GM12873 (cell line): ENCODE results near the gene PCDHGB3.

Experiments
- TF ChIP-seq, protein P1 (sequence below): IDR thresholded peaks from 2 replicates; pipeline ENCODE4 v1.5.1; 2012; ENCODE audit warnings: low read depth, mild to moderate bottlenecking, moderate library complexity, low read length, control low read depth; ENCODE audit not compliant: insufficient read depth; ENCODE audit errors: missing control alignments

Gene PCDHGB3

DNA sequence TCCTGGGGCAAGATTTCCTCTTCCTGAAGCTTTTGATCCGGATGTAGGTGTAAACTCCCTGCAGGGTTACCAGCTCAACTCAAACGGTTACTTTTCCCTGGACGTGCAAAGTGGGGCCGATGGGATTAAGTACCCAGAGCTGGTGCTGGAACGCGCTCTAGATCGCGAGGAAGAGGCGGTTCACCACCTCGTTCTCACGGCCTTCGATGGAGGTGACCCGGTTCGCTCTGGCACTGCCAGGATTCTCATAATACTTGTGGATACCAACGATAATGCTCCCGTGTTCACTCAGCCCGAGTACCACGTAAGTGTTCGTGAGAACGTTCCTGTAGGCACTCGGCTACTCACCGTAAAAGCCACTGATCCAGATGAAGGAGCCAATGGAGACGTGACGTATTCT is 14.4 kb upstream of the PCDHGB3 start:
- TF ChIP-seq, protein P1, sequence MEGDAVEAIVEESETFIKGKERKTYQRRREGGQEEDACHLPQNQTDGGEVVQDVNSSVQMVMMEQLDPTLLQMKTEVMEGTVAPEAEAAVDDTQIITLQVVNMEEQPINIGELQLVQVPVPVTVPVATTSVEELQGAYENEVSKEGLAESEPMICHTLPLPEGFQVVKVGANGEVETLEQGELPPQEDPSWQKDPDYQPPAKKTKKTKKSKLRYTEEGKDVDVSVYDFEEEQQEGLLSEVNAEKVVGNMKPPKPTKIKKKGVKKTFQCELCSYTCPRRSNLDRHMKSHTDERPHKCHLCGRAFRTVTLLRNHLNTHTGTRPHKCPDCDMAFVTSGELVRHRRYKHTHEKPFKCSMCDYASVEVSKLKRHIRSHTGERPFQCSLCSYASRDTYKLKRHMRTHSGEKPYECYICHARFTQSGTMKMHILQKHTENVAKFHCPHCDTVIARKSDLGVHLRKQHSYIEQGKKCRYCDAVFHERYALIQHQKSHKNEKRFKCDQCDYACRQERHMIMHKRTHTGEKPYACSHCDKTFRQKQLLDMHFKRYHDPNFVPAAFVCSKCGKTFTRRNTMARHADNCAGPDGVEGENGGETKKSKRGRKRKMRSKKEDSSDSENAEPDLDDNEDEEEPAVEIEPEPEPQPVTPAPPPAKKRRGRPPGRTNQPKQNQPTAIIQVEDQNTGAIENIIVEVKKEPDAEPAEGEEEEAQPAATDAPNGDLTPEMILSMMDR, result no peak

DNA sequence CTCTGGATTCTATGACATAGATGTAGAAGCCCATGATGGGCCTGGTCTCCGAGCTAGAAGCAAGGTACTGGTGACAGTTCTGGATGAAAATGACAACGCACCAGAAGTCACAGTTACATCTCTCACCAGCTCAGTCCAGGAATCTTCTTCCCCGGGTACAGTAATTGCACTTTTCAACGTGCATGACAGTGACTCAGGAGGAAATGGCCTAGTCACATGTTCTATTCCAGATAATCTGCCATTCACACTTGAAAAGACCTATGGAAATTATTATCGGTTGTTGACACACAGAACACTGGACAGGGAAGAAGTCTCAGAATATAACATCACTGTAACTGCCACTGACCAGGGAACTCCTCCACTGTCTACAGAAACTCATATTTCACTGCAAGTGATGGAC is 13.9 kb upstream of the PCDHGB3 start:
- TF ChIP-seq, protein P1, result no peak

GRCh38 chr5:141356950-141357349 is 13.1 kb upstream of the PCDHGB3 start:
- TF ChIP-seq, protein P1, result no peak

DNA sequence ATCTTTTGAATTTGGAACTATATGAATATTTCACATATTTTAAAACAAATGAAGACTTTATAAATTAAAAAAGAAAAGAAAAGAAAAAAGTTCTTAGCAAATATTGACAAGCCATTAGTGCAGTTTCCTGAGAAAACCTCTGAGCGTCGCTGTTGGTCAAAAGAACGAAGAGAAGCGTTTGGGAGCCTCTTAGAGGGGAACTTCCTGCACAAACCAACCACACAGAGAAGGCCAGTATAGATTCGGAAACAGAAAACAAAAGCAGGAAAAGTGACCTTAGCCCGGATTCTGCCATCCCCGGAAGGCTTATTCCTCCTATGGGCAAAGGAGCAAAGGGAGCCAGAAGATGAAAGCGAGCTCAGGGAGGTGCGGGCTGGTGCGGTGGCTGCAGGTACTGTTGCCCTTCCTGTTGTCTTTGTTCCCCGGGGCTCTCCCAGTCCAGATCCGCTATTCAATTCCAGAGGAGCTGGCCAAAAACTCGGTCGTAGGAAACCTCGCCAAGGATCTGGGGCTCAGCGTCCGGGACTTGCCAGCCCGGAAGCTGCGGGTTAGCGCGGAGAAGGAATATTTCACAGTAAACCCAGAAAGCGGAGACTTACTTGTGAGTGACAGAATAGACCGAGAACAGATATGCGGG is 10.1 kb upstream of the PCDHGB3 start, which contains the start of gene PCDHGB2:
Gene PCDHGB2 (plus strand): TSS at position 205 of the 637 bp plus-strand sequence. CDS start 142 bp downstream, at position 347.
- TF ChIP-seq, protein P1, result peak; percentile 27

GRCh38 chr5:141360685-141361084 is 9.4 kb upstream of the PCDHGB3 start:
- TF ChIP-seq, protein P1, result no peak

DNA sequence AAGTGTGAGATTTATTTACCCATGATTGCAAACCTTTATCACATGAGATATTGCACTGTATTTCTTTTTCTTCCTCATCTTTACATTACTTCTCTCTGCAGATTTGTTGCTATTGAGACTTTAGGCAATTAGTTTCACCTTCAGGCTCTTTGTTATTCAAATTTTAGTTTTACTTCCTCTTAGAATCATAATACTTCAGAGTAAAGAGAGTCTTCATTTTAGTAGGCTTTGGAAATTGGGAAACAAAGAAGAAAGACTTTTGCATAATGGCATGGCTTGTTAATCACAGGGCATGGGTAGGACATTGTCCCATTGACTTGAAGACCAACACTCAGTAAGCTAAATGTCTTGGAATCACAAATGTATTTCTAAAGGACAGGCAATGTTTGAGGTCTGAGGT is 7.3 kb upstream of the PCDHGB3 start:
- TF ChIP-seq, protein P1, result no peak

DNA sequence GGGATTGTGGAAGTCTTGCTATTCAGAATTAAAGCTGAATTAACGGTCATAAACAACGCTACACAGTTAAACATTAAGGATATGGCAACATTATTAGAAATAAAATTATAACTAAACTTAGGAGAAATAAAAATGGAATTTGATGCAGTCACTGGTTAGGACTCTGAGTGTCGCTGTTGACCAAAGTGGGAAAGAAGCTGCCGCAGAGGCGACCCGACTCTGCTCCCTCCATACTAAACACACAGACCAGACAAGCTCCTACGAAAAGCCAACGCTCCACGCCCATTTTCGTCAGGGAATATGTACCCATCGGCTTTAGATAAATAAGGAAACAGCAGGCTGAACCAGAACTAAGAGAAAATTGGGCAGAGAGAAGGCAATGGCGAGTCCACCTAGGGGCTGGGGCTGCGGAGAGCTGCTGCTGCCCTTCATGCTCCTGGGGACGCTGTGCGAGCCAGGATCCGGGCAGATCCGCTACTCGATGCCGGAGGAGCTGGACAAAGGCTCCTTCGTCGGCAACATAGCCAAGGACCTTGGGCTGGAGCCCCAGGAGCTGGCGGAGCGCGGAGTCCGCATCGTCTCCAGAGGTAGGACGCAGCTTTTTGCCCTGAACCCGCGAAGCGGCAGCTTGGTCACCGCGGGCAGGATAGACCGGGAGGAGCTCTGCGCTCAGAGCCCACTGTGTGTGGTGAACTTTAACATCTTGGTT is 5.9 kb upstream of the PCDHGB3 start, which contains the start of gene PCDHGA5:
Gene PCDHGA5 (plus strand): TSS at position 211 of the 709 bp plus-strand sequence. CDS start 169 bp downstream, at position 380.
- TF ChIP-seq, protein P1, result no peak
